WTC11 (cell line): ENCODE results near the gene RHBG. TPM values are rescaled to one million over a fixed set of nuclear protein-coding genes. Genes with fewer than 3 reads are reported as not detected.
"Not testable (repeated sequence)": the region's sequence is repeated elsewhere in the genome, so short reads cannot be mapped to it uniquely, and the experiment has no call there.

Experiments used
- ATAC-seq: fragments of 200-7000 bp; cut with Tn5 transposase; 2 replicates; pipeline ENCODE4 v1.10.0; 2021; ENCODE audit warnings: mild to moderate bottlenecking, moderate library complexity
- CTCF ChIA-PET: fragments of 300-600 bp; sonication (Branson Sonifier 250); formaldehyde crosslinking; loops from one replicate; lab custom pipeline; 2021; ENCODE audit warnings: antibody characterized with exemption; lab: Charles Lee
- POLR2A ChIA-PET: fragments of 350-600 bp; sonication (Branson Sonifier 250); formaldehyde crosslinking; loops from one replicate; lab custom pipeline; 2021; ENCODE audit warnings: antibody characterized with exemption; lab: Charles Lee
- DNase-seq: peaks from one replicate; pipeline ENCODE4 v3.0.0; 2021; ENCODE audit warnings: low spot score
- H3K27ac Mint-ChIP-seq: 2 replicates; pipeline ENCODE4 v1.8.0; 2021; ENCODE audit warnings: mixed read lengths
- H3K27me3 Mint-ChIP-seq: 2 replicates; pipeline ENCODE4 v1.8.0; 2021; ENCODE audit warnings: low read depth, mild to moderate bottlenecking, moderate library complexity, mixed read lengths
- H3K36me3 Mint-ChIP-seq: 2 replicates; pipeline ENCODE4 v1.8.0; 2021; ENCODE audit warnings: mixed read lengths
- H3K4me1 Mint-ChIP-seq: 2 replicates; pipeline ENCODE4 v1.8.0; 2022; ENCODE audit warnings: mixed read lengths
- H3K4me3 Mint-ChIP-seq: 2 replicates; pipeline ENCODE4 v1.8.0; 2021; ENCODE audit warnings: mild to moderate bottlenecking, moderate library complexity, mixed read lengths
- H3K9me3 Mint-ChIP-seq: 2 replicates; pipeline ENCODE4 v1.8.0; 2021; ENCODE audit warnings: mixed read lengths
- ATF1 ChIP-seq: sonication (generic); formaldehyde crosslinking; IDR thresholded peaks from 2 replicates; pipeline ENCODE4 v1.8.1; 2023; ENCODE audit warnings: mild to moderate bottlenecking, moderate library complexity, missing genetic modification reagents
- FOXJ3 ChIP-seq: sonication (generic); formaldehyde crosslinking; IDR thresholded peaks from 2 replicates; pipeline ENCODE4 v1.9.0; 2021; ENCODE audit warnings: missing genetic modification reagents, mild to moderate bottlenecking, borderline replicate concordance
- MYBL2 ChIP-seq: sonication (generic); formaldehyde crosslinking; IDR thresholded peaks from 2 replicates; pipeline ENCODE4 v1.8.1; 2023; ENCODE audit warnings: mild to moderate bottlenecking, moderate library complexity, missing genetic modification reagents
- SMAD3 ChIP-seq: sonication (generic); formaldehyde crosslinking; IDR thresholded peaks from 2 replicates; pipeline ENCODE4 v1.8.0; 2022; ENCODE audit warnings: missing genetic modification reagents, mild to moderate bottlenecking, borderline replicate concordance
- TP53 ChIP-seq: sonication (generic); formaldehyde crosslinking; IDR thresholded peaks from 2 replicates; pipeline ENCODE4 v1.8.1; 2023; ENCODE audit warnings: mild to moderate bottlenecking, missing genetic modification reagents
- ZNF121 ChIP-seq: sonication (generic); formaldehyde crosslinking; IDR thresholded peaks from 2 replicates; pipeline ENCODE4 v1.8.0; 2023; ENCODE audit warnings: missing genetic modification reagents
- ZNF232 ChIP-seq: sonication (generic); formaldehyde crosslinking; IDR thresholded peaks from 2 replicates; pipeline ENCODE4 v1.8.0; 2022; ENCODE audit warnings: mild to moderate bottlenecking, missing genetic modification reagents
- ZNF671 ChIP-seq: fragments of 250-450 bp; sonication (Bioruptor Pico); IDR thresholded peaks from 2 replicates; pipeline ENCODE4 v1.8.0; 2021; ENCODE audit warnings: mild to moderate bottlenecking
- total RNA-seq: library from RNA; stranded (reverse); gene quantifications from 3 replicates; pipeline ENCODE4 v1.2.3, GENCODE V29; 2021
- TF ChIP-seq, protein P1 (sequence below): sonication (generic); formaldehyde crosslinking; IDR thresholded peaks from 2 replicates; pipeline ENCODE4 v1.8.1; 2023; ENCODE audit warnings: mild to moderate bottlenecking, missing genetic modification reagents, moderate library complexity
- TF ChIP-seq, protein P2 (sequence below): sonication (generic); formaldehyde crosslinking; IDR thresholded peaks from 2 replicates; pipeline ENCODE4 v1.8.1; 2022; ENCODE audit warnings: low read depth, missing genetic modification reagents, borderline replicate concordance
- TF ChIP-seq, protein P3 (sequence below): sonication (generic); formaldehyde crosslinking; IDR thresholded peaks from 2 replicates; pipeline ENCODE4 v1.8.1; 2022; ENCODE audit warnings: missing genetic modification reagents, borderline replicate concordance
- TF ChIP-seq, protein P4 (sequence below): sonication (generic); formaldehyde crosslinking; IDR thresholded peaks from 2 replicates; pipeline ENCODE4 v1.8.1; 2023; ENCODE audit warnings: mild to moderate bottlenecking, missing genetic modification reagents
- TF ChIP-seq, protein P5 (sequence below): sonication (generic); formaldehyde crosslinking; conservative IDR thresholded peaks from 2 replicates; pipeline ENCODE4 v1.8.1; 2023; ENCODE audit warnings: mild to moderate bottlenecking, low read depth, missing genetic modification reagents, moderate library complexity
- TF ChIP-seq, protein P6 (sequence below): sonication (generic); formaldehyde crosslinking; IDR thresholded peaks from 2 replicates; pipeline ENCODE4 v1.8.0; 2022; ENCODE audit warnings: mild to moderate bottlenecking, missing genetic modification reagents

RHBG gene
- total RNA-seq, 1 experiment from 2014 or later = 1.9 TPM

DNA sequence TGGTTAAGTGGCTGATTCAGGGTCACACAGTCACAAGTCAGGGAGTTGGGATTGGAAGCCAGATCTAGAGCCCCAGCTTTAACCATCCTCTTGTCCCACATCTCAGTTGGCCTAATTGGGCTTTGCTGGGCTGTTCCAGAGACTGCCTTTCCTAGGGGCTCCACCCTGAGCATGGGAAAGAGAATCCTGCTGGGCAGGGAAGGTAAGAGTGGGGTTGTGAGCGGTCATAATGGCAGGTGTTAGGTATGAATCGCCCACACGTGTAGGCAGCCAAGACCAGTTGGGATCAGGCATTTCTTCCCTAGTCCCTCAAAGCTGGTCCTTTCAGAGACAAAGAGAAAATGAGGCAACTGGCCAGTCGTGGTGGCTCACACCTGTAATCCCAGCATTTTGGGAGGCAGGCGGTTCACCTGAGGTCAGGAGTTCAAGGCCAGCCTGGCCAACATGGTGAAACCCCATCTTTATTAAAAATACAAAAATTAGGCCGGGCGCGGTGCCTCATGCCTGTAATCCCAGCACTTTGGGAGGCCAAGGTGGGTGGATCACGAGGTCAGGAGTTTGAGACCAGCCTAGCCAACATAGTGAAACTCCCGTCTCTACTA is 775 bp downstream of the RHBG start:
- Mint-ChIP-seq H3K27me3 (peaks cover 35% of the 10 kb centered on the region), H3K4me3 (peak overlapping the region; percentile 84), H3K4me1 (peaks cover 21% of the 10 kb centered on the region)
- not testable (repeated sequence) for ATAC-seq, H3K36me3 Mint-ChIP-seq
- 0 out of 2 replicates have a peak, but pooled peaks have one; percentile 17 for TF ChIP-seq MYBL2 (CRISPR knock-in tag)
- TF ChIP-seq, all 79 proteins: peak for 1; not testable (repeated sequence) for 78
- ChIA-PET CTCF (interaction anchor here (1.0 to 9.7 kb wide), 10 partner anchors 9 to 111 kb away, joined by 3 to 79 read pairs (median 4); no protein-coding TSS in a partner anchor), POLR2A (interaction anchor here (1.0 kb wide), 1 partner anchor 157 kb away, joined by 3 read pairs; the partner anchor contains the start of gene PMF1)
- not testable (repeated sequence) for H3K27ac Mint-ChIP-seq, H3K9me3 Mint-ChIP-seq, DNase-seq

DNA sequence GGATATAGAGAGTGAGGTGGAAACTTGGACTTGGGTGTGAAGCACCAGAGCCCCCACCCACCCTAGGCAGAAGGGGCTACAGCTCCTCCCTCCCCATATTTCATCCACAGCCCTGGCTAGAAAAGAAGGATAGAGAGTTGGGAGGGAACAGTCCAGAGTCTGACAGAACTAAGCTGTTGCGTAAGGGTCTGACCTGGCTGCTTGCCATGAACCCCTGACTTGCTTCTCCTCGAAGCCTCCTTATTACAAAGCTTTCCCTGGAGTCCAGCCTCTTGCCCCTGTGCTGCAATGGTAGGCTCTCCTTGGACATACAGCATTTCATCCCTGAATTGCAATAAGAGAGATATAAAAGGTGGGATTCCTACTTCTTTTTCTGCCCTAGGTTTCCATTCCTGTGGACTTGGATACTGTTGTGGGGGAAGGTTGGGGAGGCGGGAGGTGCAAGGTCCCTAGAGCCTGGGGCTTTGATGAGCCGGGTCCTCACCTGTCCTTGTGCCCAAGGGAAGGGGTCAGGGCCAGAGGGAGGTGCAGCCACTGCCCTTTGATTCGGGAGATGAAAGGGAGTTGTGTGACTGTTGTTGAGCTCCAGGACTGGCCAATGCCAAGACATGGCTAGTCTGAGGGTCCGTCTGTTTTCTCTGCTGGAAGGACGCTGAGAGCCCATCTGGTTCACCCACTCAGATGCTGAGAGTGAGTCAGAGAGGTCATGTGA is 2.7 kb downstream of the RHBG start:
- CTCF ChIA-PET = interaction anchor here (0.6 to 9.7 kb wide), 8 partner anchors 11 to 139 kb away, joined by 3 to 79 read pairs (median 4); no protein-coding TSS in a partner anchor

DNA sequence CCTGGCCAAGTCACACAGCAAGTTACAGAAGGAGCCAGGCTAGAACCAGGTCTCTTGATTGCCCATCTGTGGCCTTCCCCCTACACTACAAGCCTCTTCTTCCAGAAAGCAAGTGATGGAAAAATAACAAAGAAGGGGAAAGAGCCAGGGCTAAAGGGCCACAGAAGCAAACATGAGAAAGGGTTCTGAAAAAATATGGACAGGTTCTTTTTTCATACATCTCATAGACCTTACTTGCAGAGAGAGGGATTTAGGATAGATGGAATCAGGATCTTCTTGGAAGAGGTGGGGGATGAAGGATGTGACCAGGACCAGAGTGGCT is 3.2 kb downstream of the RHBG start:
- H3K36me3 Mint-ChIP-seq = no peaks in the 10 kb centered on the region
- DNase-seq = no peak
- no peak for ATAC-seq
- H3K4me3 Mint-ChIP-seq = no peak overlapping the region
- peaks cover 35% of the 10 kb centered on the region for H3K27me3 Mint-ChIP-seq
- no peak for TF ChIP-seq ZNF671
- H3K9me3 Mint-ChIP-seq = no peaks in the 10 kb centered on the region
- H3K4me1 Mint-ChIP-seq = peaks cover 13% of the 10 kb centered on the region
- POLR2A ChIA-PET = no interaction called here
- H3K27ac Mint-ChIP-seq = no peak overlapping the region
- CTCF ChIA-PET = interaction anchor here (0.6 to 9.7 kb wide), 8 partner anchors 11 to 139 kb away, joined by 3 to 79 read pairs (median 4); no protein-coding TSS in a partner anchor

More for the DNA sequence above, 2.7 kb downstream of the RHBG start:
- Mint-ChIP-seq H3K27ac (no peak overlapping the region), H3K36me3 (no peaks in the 10 kb centered on the region), H3K9me3 (no peaks in the 10 kb centered on the region), H3K4me3 (no peak overlapping the region), H3K4me1 (peaks cover 16% of the 10 kb centered on the region), H3K27me3 (peaks cover 35% of the 10 kb centered on the region)
- ATAC-seq = no peak
- POLR2A ChIA-PET = no interaction called here
- DNase-seq = no peak
- no peak for TF ChIP-seq FOXJ3
- TF ChIP-seq, protein P1, sequence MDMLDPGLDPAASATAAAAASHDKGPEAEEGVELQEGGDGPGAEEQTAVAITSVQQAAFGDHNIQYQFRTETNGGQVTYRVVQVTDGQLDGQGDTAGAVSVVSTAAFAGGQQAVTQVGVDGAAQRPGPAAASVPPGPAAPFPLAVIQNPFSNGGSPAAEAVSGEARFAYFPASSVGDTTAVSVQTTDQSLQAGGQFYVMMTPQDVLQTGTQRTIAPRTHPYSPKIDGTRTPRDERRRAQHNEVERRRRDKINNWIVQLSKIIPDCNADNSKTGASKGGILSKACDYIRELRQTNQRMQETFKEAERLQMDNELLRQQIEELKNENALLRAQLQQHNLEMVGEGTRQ (CRISPR knock-in tag) = peak; percentile 42; the same call in 1 of the 2 replicates

DNA sequence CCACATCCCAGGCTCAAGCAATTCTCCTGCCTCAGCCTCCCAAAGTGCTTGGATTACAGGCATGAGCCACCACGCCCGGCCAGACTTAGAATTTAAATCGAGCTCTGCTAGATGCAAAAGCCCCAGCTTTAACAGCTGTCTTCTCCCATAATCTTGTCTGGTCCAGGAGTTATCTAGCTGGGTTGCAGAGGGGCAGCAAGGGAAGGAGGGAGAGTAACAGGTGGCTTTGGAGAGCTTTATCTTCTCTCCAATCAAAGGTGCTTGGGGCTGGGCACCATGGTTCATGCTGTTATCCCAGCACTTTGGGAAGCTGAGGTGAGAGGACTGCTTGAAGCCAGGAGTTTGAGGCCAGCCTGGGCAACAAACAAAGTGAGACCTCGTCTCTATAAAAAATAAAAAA is 3.9 kb downstream of the RHBG start:
- Mint-ChIP-seq H3K36me3 (no peaks in the 10 kb centered on the region), H3K27me3 (peaks cover 35% of the 10 kb centered on the region), H3K9me3 (no peaks in the 10 kb centered on the region), H3K4me1 (peaks cover 7% of the 10 kb centered on the region), H3K27ac (no peak overlapping the region), H3K4me3 (no peak overlapping the region)
- DNase-seq = no peak
- CTCF ChIA-PET = interaction anchor here (1.0 to 9.7 kb wide), 8 partner anchors 10 to 85 kb away, joined by 3 to 79 read pairs (median 4); no protein-coding TSS in a partner anchor
- no peak for ATAC-seq
- POLR2A ChIA-PET = interaction anchor here (0.7 kb wide), 1 partner anchor 113 kb away, joined by 4 read pairs; no protein-coding TSS in a partner anchor
- TF ChIP-seq, protein P2, sequence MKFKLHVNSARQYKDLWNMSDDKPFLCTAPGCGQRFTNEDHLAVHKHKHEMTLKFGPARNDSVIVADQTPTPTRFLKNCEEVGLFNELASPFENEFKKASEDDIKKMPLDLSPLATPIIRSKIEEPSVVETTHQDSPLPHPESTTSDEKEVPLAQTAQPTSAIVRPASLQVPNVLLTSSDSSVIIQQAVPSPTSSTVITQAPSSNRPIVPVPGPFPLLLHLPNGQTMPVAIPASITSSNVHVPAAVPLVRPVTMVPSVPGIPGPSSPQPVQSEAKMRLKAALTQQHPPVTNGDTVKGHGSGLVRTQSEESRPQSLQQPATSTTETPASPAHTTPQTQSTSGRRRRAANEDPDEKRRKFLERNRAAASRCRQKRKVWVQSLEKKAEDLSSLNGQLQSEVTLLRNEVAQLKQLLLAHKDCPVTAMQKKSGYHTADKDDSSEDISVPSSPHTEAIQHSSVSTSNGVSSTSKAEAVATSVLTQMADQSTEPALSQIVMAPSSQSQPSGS = no peak
- TF ChIP-seq, protein P3, sequence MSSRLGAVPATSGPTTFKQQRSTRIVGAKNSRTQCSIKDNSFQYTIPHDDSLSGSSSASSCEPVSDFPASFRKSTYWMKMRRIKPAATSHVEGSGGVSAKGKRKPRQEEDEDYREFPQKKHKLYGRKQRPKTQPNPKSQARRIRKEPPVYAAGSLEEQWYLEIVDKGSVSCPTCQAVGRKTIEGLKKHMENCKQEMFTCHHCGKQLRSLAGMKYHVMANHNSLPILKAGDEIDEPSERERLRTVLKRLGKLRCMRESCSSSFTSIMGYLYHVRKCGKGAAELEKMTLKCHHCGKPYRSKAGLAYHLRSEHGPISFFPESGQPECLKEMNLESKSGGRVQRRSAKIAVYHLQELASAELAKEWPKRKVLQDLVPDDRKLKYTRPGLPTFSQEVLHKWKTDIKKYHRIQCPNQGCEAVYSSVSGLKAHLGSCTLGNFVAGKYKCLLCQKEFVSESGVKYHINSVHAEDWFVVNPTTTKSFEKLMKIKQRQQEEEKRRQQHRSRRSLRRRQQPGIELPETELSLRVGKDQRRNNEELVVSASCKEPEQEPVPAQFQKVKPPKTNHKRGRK (CRISPR knock-in tag) = no peak
- TF ChIP-seq ZNF232 (CRISPR knock-in tag) = no peak

DNA sequence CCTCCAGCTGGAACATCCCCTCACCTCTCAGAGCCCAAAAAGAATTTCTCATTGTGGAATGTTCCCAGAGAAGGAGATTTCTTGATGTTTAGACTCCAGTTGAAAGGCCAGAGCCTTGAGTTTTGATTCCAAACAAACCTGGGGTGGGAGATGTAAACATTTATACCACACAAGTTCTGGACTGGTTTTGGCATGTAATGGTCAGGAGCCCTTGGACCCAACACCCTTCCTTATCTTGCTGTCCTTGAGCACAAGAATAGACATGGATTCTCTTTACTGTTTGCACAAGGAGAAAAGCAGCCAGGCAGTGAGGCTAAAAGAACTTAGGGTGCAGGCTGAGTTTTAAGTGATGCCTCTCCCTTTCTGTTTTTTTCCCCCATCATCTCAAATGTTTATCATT is 4.5 kb downstream of the RHBG start:
- Mint-ChIP-seq H3K27ac (no peak overlapping the region), H3K4me1 (peaks cover 5% of the 10 kb centered on the region), H3K36me3 (no peaks in the 10 kb centered on the region), H3K27me3 (peaks cover 30% of the 10 kb centered on the region), H3K9me3 (no peaks in the 10 kb centered on the region), H3K4me3 (no peak overlapping the region)
- ATAC-seq = no peak
- DNase-seq = no peak
- POLR2A ChIA-PET = no interaction called here
- CTCF ChIA-PET = interaction anchor here (1.0 to 9.7 kb wide), 6 partner anchors 10 to 84 kb away, joined by 3 to 79 read pairs (median 11); no protein-coding TSS in a partner anchor
- TF ChIP-seq ATF1 (CRISPR knock-in tag) (no peak), ZNF121 (CRISPR knock-in tag) (no peak), TP53 (CRISPR knock-in tag) (no peak), SMAD3 (no peak)
- TF ChIP-seq, protein P4, sequence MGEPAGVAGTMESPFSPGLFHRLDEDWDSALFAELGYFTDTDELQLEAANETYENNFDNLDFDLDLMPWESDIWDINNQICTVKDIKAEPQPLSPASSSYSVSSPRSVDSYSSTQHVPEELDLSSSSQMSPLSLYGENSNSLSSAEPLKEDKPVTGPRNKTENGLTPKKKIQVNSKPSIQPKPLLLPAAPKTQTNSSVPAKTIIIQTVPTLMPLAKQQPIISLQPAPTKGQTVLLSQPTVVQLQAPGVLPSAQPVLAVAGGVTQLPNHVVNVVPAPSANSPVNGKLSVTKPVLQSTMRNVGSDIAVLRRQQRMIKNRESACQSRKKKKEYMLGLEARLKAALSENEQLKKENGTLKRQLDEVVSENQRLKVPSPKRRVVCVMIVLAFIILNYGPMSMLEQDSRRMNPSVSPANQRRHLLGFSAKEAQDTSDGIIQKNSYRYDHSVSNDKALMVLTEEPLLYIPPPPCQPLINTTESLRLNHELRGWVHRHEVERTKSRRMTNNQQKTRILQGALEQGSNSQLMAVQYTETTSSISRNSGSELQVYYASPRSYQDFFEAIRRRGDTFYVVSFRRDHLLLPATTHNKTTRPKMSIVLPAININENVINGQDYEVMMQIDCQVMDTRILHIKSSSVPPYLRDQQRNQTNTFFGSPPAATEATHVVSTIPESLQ = no peak
- TF ChIP-seq, protein P5, sequence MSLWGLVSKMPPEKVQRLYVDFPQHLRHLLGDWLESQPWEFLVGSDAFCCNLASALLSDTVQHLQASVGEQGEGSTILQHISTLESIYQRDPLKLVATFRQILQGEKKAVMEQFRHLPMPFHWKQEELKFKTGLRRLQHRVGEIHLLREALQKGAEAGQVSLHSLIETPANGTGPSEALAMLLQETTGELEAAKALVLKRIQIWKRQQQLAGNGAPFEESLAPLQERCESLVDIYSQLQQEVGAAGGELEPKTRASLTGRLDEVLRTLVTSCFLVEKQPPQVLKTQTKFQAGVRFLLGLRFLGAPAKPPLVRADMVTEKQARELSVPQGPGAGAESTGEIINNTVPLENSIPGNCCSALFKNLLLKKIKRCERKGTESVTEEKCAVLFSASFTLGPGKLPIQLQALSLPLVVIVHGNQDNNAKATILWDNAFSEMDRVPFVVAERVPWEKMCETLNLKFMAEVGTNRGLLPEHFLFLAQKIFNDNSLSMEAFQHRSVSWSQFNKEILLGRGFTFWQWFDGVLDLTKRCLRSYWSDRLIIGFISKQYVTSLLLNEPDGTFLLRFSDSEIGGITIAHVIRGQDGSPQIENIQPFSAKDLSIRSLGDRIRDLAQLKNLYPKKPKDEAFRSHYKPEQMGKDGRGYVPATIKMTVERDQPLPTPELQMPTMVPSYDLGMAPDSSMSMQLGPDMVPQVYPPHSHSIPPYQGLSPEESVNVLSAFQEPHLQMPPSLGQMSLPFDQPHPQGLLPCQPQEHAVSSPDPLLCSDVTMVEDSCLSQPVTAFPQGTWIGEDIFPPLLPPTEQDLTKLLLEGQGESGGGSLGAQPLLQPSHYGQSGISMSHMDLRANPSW (CRISPR knock-in tag) = no peak
- TF ChIP-seq, protein P6, sequence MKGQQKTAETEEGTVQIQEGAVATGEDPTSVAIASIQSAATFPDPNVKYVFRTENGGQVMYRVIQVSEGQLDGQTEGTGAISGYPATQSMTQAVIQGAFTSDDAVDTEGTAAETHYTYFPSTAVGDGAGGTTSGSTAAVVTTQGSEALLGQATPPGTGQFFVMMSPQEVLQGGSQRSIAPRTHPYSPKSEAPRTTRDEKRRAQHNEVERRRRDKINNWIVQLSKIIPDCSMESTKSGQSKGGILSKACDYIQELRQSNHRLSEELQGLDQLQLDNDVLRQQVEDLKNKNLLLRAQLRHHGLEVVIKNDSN (CRISPR knock-in tag) = no peak
